Measurements from ENCODE around the gene CLDN7.

The CLDN7 gene

DNA sequence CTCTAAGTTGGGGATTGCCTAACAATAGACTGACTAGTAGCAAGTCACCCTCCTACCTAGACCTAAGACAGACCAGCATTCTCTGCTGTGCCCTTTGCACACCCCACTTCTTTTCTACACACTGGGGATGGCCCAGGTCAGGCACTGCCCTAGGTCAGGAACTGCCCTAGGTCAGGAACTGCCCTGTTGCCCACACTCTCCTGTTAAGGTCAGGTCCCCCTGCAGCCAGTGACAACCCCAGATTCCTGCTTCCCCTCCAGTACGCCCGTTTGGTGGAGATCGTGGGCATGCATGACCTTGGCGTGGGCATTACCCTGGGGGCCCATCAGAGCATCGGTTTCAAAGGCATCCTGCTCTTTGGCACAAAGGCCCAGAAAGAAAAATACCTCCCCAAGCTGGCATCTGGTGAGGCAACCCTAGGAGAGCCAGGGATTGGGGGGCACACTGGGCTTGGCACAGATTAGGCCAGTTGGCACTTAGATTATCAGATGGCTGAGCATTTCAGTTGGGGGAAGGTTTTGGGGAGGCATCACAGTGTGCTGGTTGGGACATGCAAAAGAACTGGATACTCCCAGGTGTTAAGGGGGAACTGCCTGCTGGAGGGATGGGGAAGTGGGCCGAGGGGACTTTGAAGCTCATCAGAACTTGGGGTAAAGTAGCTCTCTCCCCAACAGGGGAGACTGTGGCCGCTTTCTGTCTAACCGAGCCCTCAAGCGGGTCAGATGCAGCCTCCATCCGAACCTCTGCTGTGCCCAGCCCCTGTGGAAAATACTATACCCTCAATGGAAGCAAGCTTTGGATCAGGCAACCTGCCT lies 40.8 kb downstream of the CLDN7 start:
- DNase-seq = no peak

DNA sequence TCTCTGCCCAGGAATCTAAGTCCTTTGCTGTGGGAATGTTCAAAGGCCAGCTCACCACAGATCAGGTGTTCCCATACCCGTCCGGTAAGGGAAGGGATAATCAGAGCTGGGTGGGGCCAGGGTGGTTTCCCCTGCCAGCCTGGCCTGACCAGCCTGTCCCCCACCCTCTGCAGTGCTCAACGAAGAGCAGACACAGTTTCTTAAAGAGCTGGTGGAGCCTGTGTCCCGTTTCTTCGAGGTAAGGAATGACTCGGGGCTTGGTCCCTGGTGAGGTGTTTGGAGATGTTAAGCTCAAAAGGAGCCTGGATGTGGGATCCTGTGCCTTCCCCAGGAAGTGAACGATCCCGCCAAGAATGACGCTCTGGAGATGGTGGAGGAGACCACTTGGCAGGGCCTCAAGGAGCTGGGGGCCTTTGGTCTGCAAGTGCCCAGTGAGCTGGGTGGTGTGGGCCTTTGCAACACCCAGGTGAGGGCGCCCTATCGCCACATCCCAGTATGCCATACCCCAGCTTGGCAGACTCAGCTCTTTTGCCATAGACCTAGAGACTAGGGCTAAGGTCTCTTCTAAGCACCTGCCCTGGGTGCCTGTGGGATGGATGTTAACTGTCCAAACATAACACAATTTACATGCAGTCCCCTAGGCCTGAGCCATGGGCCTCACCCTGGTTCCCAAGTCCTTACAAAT lies 41.5 kb downstream of the CLDN7 start:
- DNase-seq = no peak

DNA sequence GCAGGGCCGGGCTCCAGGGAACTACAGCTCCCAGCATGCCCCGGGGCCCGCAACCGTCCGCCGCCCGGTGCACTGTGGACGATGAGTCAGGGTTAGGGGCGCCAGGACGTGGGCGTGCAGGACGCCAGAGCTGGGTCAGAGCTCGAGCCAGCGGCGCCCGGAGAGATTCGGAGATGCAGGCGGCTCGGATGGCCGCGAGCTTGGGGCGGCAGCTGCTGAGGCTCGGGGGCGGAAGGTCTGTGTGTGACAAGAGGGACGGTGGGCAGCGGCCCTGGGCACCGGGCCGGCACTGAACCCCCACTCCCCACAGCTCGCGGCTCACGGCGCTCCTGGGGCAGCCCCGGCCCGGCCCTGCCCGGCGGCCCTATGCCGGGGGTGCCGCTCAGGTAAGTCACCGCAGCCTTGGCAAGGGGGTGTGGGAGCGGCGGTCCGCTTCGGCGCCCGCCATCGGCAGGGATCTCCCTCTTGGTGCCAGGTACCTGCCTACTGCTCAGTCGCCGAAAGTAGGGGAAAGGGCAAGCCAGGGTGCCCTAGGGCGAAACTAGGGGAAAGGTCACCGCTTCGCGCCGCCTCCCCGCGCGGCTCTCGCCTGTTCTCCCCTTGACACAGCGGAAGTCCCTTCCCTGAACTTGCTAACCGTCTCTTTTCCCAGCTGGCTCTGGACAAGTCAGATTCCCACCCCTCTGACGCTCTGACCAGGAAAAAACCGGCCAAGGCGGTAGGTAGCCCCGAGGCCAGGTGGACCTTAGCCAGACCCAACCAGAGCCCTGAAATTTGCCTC lies 42.3 kb downstream of the CLDN7 start, which contains the start of the genes ACADVL and DLG4:
ACADVL (plus strand) TSS at position 127 of the 781 bp plus-strand sequence; CDS start at position 174, 47 bp downstream.
DLG4 (minus strand) TSS at position 25 of the 781 bp plus-strand sequence.
- peak; percentile 87 for DNase-seq

- DNase-seq = no peak
Measured at GRCh38 chr17:7219229-7219811, 43.0 kb downstream of the CLDN7 start.

DNA sequence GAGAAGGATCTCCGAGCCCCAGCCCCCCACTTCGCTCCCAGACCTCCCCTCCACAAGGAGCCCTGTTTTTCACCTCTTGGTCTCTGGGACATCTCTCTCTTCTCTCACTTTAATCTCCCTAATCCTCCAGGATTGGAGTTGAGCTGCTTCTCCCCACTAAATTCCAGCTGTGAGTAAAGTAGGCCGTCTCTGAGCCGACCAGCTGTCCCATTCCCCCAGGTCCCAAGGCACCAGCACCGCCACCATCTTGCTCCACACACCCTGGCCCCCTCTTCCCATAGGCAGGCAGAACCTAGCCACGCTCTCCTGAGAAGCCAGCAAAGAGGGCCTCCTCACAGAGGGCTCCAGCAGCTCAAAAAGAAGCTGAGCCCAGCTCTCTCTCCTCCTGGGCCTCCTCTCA lies 43.5 kb downstream of the CLDN7 start:
- DNase-seq = no peak

DNA sequence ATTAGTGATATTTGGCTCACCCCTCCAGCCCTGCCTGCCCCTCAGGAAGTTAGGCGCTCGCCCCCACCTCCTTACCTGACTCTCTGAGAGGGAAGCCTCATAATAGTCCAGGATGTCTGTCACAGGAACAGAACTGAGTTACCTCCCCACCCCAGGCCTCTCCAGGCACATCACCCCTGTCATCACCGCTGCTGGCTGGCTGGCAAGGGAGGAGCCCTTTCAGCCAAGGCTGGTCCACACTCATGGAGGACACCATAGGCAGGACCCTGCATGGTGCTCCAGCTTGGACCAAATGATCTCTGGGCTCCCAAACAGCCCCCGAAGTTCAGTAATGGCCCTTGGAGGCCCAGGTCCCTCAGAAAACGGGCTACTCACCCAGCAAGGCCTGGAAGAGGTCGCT lies 44.1 kb downstream of the CLDN7 start:
- DNase-seq = no peak

GRCh38 chr17:7217113-7217987 lies 44.9 kb downstream of the CLDN7 start:
- DNase-seq = peak; percentile 67

GRCh38 chr17:7216242-7217112 lies 45.8 kb downstream of the CLDN7 start:
- no peak for DNase-seq

DNA sequence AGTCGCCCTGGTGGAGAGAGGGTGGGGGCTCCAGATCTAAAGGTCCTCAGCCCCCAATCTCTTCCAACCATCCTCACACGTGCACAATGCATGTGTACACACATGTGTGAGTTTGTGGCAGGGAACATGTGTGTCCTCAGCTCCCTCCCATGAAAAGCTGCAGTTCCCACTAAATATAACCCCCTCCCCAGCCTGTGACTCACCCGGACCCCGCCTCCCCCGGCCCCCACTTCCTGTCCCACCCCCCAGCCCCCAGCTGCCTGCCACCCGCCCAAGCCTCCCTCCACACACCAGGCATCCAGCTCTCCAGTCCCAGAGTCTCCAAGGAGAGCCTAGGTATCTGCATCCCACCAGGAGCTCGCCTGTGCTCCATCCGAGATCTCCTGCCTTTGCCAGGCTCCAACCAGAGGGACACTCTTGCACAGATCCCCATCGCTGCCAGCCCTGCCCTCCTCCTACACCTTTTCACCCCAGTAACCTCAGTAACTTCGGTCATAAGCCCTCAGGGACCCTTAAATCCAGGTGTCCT lies 46.6 kb downstream of the CLDN7 start:
- DNase-seq = no peak

- no peak for DNase-seq
Measured at GRCh38 chr17:7215136-7215638, 47.1 kb downstream of the CLDN7 start.

DNA sequence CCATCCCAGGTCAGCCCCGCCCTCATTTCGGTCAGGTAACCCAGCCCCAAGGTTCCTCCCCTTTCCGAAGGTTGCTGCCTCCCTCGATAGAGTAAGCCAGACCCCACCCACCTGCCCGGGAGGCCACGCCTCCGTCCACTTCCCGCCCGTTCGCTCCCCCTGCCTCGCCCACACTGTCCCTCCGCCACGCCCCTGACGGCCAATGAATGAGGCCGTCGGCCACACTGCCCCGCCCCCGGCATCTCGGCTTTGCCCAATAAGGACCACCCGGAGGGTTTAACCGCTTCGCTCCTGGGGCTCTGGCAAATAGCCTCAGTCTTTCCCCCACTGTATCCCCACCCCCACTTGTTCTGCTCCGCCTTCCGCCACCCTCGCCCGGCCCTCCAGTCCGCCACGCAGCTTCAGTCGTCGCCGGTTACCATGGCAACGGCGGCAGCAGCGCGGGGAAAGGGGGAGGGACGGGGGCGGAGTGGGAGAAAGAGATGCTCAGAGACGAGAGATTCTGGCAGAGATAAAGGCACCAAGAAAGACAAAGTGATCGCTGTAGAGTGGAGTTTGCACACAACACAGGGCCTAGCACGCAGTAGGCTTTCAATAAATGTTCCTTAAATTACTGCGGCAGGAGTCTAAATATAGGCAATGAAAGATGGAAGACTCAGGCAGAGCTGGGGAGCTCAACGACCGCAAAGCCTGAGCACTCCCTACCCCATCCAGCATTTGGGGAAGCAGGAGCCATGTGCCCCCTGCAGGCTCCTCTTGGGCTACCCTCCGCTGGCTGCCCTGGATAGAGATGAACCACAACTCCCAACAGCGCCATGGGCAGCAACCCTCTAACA lies 47.8 kb downstream of the CLDN7 start:
- peak; percentile 84 for DNase-seq

DNA sequence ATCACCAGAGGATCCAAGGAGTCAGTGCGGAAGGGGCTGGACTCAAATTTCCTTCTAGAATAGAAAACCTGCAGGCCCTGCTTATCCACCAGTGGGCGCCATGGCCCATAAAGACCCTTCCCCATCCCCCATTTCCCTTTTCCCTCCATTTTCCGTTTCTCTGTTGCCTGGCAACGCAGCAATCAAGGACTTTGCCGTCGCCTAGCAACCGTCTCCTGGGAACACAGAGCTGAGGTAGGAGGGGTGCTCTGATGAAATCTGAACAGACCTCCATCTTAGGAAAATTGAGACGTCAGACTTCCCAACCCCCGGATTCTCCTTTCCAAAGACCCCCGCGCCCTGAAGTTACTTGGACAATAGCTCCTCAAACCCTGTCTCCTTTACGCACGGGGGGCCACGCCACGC lies 48.4 kb downstream of the CLDN7 start:
- DNase-seq = peak; percentile 94

DNA sequence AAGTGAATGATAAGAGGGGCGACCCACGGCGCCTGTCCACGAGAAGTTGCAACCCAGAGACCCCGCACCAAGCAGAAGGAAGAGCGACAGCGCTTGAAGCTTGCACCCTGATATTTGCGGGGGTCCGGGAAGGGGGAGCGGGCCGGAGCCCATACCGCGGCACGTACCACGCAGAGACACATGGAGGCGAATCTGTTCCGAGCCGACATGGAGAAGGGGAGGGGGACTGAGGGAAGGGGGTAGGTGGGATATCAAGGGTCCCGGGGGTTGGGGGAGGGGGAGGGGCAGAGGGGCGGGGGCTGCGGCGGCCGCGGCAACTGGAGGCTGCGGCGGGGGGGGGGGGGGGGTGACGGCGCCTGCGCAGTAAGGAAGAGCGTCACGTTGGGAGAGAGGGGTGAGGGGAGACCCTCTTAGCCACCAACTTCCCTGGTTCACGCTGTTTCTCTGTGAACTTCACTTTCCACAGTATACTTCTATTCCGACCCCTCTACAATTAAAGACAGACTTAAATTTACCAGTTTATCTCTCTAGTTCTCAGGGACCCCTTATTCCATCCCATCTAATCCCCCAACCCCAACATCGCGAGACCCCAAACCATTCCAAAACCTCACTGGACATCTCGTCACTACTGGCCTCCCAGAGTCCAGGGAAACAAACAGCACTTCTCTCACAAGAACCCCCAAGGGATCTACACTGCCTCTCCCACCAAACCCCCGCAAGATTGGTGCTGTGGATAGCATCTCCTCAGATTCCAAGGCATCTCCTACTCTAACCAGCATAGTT lies 50.6 kb downstream of the CLDN7 start:
- no peak for DNase-seq

All from right kidney (tissue), 1 donor.